Middle frontal gyrus (tissue), 1 donor: ENCODE measurements around the gene HYAL3.
A peak's percentile ranks its signal among the peaks of the same experiment; 100 is the strongest.
"Not testable (repeated sequence)": the region's sequence is repeated elsewhere in the genome, so short reads cannot be mapped to it uniquely, and the experiment has no call there.

Experiments
- DNase-seq: peaks from one replicate; pipeline ENCODE4 v3.0.0-alpha.2; 2015; ENCODE audit warnings: low spot score; ENCODE audit errors: extremely low spot score

Gene HYAL3

GRCh38 chr3:50314816-50315215 lies 15.6 kb upstream of the HYAL3 start:
- DNase-seq: no peak

- no peak for DNase-seq
Measured at GRCh38 chr3:50314342-50314741, 15.1 kb upstream of the HYAL3 start.

- not testable (repeated sequence) for DNase-seq
Measured at GRCh38 chr3:50312041-50312440, 12.8 kb upstream of the HYAL3 start.

- DNase-seq: no peak
Measured at GRCh38 chr3:50304601-50305000, 5.4 kb upstream of the HYAL3 start.

GRCh38 chr3:50303013-50303815 lies 4.0 kb upstream of the HYAL3 start, which contains the start of gene HYAL1:
Gene HYAL1 (minus strand): TSS chr3:50303574. CDS start chr3:50302956, 618 bp downstream.
- no peak for DNase-seq

- DNase-seq: no peak
Measured at GRCh38 chr3:50302095-50303012, 3.1 kb upstream of the HYAL3 start.

- no peak for DNase-seq
Measured at GRCh38 chr3:50300681-50301254, 1.6 kb upstream of the HYAL3 start.

- peak; percentile 39 for DNase-seq
Measured at GRCh38 chr3:50299929-50300680, 900 bp upstream of the HYAL3 start.

GRCh38 chr3:50299638-50299928 lies 378 bp upstream of the HYAL3 start:
- no peak for DNase-seq

- no peak for DNase-seq
Measured at GRCh38 chr3:50297896-50298725, 1.1 kb downstream of the HYAL3 start.

GRCh38 chr3:50297384-50297775 lies 1.8 kb downstream of the HYAL3 start:
- DNase-seq: no peak

- DNase-seq: no peak
Measured at GRCh38 chr3:50296721-50297383, 2.4 kb downstream of the HYAL3 start.

- no peak for DNase-seq
Measured at GRCh38 chr3:50295553-50296431, 3.4 kb downstream of the HYAL3 start.

GRCh38 chr3:50294492-50295403 lies 4.5 kb downstream of the HYAL3 start:
- DNase-seq: no peak

- DNase-seq: no peak
Measured at GRCh38 chr3:50294089-50294488, 5.1 kb downstream of the HYAL3 start.

GRCh38 chr3:50293079-50293801 lies 6.0 kb downstream of the HYAL3 start:
- DNase-seq: no peak
